ENCODE data around the gene PTPRF.

GRCh38 chr1:43499898-43500297 is 30.8 kb upstream of the PTPRF start:
- TF ChIP-seq CTCF (IDR thresholded peaks at IDR 0.05) (no peak), ZFX (IDR thresholded peaks at IDR 0.05; ENCODE audit: borderline replicate concordance) (no peak)

Data from 22Rv1 (cell line).